ENCODE data around the gene CXCL12.

The CXCL12 gene

GRCh38 chr10:44362866-44363711 lies 21.8 kb downstream of the CXCL12 start:
- no peak for DNase-seq (ENCODE audit: low read depth)

GRCh38 chr10:44361109-44361508 lies 23.8 kb downstream of the CXCL12 start:
- DNase-seq (ENCODE audit: low read depth), result no peak

GRCh38 chr10:44358080-44358771 lies 26.7 kb downstream of the CXCL12 start:
- DNase-seq (ENCODE audit: low read depth), result no peak

GRCh38 chr10:44357023-44357540 lies 27.8 kb downstream of the CXCL12 start:
- DNase-seq (ENCODE audit: low read depth), result no peak

GRCh38 chr10:44356139-44357022 lies 28.5 kb downstream of the CXCL12 start:
- DNase-seq (ENCODE audit: low read depth), result no peak

- DNase-seq (ENCODE audit: low read depth), result no peak
Measured at GRCh38 chr10:44355630-44356029, 29.3 kb downstream of the CXCL12 start.

- DNase-seq (ENCODE audit: low read depth), result no peak
Measured at GRCh38 chr10:44354771-44355170, 30.1 kb downstream of the CXCL12 start.

- no peak for DNase-seq (ENCODE audit: low read depth)
Measured at GRCh38 chr10:44353721-44354120, 31.2 kb downstream of the CXCL12 start.

- DNase-seq (ENCODE audit: low read depth), result no peak
Measured at GRCh38 chr10:44353128-44353390, 31.8 kb downstream of the CXCL12 start.

GRCh38 chr10:44352316-44353127 lies 32.4 kb downstream of the CXCL12 start:
- no peak for DNase-seq (ENCODE audit: low read depth)

- DNase-seq (ENCODE audit: low read depth), result no peak
Measured at GRCh38 chr10:44348496-44348895, 36.4 kb downstream of the CXCL12 start.

- DNase-seq (ENCODE audit: low read depth), result no peak
Measured at GRCh38 chr10:44347609-44348400, 37.1 kb downstream of the CXCL12 start.

GRCh38 chr10:44344727-44345126 lies 40.2 kb downstream of the CXCL12 start:
- DNase-seq (ENCODE audit: low read depth), result no peak

GRCh38 chr10:44343843-44344242 lies 41.1 kb downstream of the CXCL12 start:
- DNase-seq (ENCODE audit: low read depth), result no peak

- no peak for DNase-seq (ENCODE audit: low read depth)
Measured at GRCh38 chr10:44341886-44342285, 43.0 kb downstream of the CXCL12 start.

GRCh38 chr10:44340557-44340956 lies 44.3 kb downstream of the CXCL12 start:
- DNase-seq (ENCODE audit: low read depth), result no peak

GRCh38 chr10:44339218-44339617 lies 45.7 kb downstream of the CXCL12 start:
- no peak for DNase-seq (ENCODE audit: low read depth)

- DNase-seq (ENCODE audit: low read depth), result no peak
Measured at GRCh38 chr10:44337081-44337480, 47.8 kb downstream of the CXCL12 start.

- no peak for DNase-seq (ENCODE audit: low read depth)
Measured at GRCh38 chr10:44335330-44336021, 49.4 kb downstream of the CXCL12 start.

- DNase-seq (ENCODE audit: low read depth), result no peak
Measured at GRCh38 chr10:44334621-44335184, 50.2 kb downstream of the CXCL12 start.
